HG03135 (cell line): ENCODE data around the gene DZIP1.

ENCODE experiments used
- ATAC-seq: cut with Tn5 transposase; IDR thresholded peaks from one replicate; pipeline ENCODE4 v1.9.1; 2021; ENCODE audit warnings: mild to moderate bottlenecking, moderate library complexity; ENCODE audit not compliant: unreplicated experiment

Gene DZIP1

DNA sequence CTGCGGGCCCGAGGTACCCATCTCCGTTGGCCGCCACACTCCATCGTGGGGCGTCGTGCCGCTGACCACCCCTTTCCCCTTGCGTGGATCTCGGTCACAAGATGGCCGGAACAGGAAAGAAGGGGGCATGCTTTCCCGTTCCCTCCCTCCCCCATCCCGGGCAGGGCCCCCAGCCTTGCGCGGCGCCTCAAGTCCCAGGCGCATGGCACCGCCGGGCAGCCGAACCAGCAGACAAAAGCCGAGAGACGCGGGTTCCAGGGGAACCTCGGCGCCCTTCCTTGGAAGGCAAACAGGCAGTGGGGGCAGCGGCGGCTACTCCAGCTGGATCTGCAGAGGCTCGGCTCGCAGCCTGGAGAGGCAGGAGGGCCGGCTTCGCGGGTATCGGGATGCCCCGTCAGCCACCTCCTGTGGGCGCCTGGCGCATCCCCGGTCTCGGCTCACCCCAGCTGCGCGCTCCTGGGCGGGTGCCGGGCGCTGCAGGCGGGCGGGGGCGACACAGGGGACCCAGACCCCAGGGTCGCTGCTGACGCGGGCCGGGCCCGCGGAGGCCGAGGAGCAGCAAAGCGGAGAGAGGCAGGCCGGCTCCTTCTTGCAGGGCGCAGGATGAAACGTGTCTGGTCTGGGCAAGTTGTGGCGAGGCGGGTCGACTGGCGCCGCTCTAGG, 439 bp downstream of the DZIP1 start:
- no peak for ATAC-seq

DNA sequence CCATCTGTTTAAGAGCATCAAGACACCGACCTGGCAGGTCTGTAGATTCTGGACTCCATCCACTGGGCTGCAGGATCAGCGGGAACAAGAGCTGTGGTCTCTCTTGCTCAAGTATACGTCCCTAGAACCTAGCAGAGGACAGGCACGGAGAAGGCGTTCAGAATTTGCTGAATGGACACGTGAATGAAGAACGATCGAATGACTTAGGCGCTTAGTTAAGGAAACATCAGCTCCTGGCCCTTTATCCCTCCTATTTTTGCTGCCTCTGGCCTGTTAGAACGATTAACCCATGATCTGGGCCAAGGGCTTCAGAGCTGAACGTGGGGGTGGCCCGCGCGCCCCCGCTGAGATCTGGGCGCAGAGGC, 953 bp downstream of the DZIP1 start:
- no peak for ATAC-seq

DNA sequence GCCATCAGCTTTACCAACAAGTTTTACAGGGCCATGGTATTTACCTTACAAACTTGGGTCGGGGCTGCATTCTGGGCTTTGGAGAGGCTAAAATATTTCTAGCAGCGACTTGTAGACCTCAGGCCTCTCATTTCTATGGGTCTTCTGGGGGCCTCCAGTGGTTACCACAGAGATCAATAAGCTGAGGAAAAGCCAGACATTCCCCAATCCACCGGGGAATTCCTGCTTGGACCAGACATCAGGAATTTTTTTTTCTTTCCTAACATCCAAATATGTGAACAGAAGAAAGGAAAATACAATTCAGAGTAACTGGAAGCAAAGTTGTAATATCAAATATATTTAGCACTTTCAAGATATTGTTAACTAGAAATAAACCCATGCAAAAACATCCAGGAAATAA, 1.5 kb downstream of the DZIP1 start:
- ATAC-seq: no peak

DNA sequence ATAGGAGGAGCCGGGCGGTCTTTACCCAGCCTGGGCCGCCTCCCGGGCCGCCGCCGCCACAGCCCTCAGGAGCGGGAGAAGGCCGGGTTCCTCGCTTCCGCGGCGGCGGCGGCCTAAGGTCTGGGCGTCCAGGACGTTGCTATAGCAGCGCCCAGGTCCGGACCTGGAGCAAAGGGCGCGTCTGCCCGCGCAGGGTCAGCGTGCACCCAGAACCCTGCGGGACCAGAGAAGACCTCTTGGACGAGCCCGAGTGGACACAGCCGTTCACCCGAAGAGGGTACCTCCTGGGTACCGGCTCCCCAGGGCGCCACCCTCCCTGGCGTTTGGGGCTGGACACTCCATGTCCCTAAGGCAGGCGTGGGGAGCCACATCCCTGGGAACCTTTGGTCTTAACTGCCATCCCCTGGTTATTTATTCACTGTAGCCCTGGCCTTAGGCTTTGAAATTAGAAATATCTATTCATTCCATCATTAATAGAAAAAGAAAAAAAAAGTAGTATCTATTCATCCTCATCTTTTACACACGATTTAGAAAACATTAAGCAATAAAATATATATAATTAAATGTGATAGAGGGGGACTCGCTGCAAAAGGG, 2.4 kb downstream of the DZIP1 start:
- ATAC-seq: no peak

DNA sequence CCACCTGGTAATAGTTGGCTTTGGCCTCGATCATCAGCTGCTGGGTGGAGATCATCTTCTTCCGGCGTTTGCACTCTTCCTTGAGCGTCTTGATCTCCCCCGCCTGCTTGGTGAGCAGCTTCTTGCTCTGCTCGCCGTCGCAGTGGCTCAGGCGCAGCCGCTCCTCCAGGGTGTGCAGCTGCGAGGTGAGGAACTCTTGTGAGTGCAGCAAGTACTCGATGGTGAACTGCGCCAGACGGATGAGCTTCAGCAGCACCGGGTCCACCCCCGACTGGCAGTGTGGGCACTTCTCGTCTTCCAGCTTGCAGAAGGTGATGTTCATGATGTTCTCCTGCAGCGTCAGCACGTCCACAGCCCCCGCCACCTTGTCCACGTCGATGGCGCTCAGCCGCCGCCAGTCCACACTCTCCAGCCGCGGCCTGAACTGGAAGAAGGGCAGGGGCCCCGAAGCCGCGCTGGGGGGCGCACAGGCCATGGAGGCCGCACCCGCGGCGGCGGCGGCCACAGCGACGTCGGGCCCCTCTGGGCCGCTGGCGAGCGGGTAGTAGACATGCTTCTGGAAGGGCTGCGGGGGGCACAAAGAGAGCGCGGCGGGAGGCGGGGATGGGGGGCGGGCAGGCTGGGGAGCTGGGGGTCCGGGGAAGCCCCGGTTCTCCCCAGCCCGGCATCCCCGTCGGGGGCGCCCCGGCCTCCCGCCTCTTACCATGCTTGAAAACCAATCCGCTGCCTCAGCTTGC, 3.0 kb downstream of the DZIP1 start:
- no peak for ATAC-seq

DNA sequence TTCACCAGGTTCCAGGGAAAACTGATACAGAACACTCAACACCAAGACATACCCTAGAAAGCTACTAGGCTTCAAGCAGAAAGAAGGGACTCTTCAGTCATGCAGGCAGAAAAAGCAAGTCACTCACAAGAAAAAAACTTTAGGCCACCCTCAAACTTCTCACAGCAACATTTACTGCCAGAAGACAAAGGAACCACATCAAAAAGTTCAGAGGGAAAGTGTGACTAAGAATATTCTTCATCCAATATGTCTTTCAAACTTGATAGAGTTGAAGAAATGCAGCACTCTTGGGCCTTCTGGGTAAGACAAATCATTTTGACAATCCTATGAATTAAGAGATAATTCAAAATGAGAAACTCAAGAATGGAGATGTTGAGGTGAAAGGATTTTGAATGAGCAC, 7.7 kb downstream of the DZIP1 start:
- ATAC-seq: no peak

DNA sequence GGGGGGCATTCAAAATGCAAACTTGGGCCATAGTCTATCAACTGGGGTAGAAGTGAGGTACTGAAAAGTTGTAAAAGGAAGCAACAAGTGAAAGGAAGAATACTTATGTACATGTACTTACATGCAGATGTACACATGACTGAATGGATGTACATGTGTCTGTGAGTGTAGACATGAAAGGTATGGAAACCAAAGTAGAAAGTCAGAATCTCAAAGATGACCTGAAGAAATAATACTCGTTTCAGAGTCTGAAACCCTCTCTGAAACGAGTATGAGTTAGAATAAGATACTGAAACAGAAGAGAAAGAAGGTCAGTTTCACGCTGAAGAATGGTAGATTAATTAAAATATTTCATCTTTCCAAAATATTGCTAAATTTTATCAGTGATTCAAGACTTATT, 13.9 kb downstream of the DZIP1 start:
- ATAC-seq: no peak

DNA sequence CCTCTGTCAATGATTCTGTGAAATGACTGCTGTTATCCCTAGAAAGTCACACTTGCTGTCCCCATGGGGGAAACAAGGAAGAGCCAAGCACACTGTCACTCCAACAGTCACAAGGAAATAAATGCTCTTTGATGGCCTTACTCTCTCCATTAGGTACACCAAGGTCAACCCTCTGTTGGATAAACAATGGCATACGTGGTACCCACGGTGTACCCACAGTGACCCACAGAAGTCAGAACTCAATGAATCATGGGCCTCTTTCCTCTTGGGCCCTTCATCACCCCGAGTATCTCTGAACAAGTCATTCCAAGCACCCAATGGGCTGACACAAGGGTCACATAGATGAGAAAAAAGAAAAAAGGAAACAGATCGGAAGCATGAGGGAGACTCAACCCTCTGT, 15.4 kb downstream of the DZIP1 start:
- ATAC-seq: no peak

DNA sequence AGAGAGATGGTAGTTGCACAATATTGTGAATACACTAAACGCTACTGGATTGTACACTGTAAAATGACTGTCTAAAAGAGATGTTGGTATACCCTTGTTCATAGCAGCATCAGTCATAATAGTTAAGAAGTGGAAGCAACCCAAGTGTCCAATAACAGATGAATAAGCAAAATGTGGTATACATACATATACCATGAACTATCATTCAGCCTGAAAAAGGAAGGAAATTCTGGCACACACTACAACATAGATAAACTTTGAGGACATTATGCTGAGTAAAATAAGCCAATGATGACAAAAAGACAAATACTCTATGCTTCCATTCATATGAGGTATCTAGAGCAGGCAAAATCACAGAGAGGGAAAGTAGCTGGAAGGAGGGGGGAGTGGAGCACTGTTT, 16.0 kb downstream of the DZIP1 start:
- ATAC-seq: no peak

DNA sequence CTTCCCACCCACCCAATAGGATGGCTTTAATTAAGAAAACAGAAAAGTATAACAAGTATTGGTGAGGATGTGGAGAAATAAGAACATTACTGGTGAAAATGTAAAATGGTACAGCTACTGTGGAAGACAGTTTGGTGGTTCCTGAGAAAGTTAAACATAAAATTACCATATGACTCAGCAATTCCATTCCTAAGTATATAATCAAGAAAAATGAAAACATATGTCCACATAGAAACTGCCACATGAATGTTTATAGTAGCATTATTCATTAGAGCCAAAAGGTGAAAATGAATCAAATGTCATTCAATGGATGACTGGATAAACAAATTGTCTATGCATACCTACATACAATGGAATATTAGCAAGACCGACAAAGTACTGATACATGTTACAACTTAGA, 16.9 kb downstream of the DZIP1 start:
- ATAC-seq: no peak

DNA sequence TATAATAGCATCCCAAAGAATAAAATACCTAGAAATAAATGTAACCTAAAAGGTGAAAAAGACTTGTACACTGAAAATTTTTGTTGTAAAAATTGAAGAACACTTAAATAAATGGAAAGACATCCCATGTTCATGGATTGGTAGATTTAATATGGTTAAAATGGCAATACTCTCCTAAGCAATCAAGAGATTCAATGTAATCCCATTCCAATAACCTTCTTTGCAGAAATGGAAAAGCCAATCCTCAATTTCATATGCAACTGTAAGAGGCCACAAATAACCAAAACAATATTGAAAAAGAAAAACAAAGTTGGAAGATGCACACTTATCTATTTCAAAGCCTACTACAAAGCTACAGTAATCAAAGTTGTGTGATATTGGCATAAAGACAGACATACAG, 17.7 kb downstream of the DZIP1 start:
- ATAC-seq: no peak

DNA sequence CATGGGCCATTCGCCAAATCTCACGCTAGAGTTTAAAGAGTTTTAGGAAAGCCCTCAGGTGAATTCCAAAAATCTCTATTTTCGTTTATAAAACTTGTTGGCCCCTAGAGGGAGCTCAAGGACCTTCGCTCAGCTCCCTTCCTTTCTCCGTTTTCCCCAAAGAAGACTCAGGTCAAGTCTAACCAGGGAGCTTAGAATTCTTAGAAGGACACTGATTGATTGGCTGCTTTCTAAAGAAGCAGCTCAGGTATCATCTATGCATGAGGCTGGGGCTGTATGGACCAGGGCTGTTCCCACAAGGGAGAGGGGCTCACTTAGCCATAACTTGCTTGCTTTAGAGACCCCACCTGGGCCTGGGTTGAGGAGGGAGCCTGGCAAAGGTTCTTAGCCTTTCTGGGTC, 20.5 kb downstream of the DZIP1 start:
- no peak for ATAC-seq

DNA sequence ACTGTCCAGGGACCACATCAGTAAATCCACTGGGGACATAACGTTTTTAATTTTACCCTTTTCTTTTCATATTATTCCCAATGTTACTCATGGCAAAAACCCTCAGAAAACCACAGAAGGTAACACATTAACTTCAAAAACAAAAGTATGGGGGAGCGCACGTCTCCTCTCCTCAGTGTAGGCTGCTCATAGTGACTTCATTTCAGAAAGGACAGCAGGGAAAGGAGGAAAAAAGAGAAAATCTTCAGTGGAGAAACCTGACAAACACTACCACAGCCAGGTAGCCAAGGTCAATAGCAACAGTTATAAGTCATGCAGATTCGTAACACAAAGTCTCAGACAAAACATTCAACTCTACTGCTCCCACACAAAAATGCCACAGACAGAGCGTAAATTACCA, 21.4 kb downstream of the DZIP1 start:
- ATAC-seq: no peak

DNA sequence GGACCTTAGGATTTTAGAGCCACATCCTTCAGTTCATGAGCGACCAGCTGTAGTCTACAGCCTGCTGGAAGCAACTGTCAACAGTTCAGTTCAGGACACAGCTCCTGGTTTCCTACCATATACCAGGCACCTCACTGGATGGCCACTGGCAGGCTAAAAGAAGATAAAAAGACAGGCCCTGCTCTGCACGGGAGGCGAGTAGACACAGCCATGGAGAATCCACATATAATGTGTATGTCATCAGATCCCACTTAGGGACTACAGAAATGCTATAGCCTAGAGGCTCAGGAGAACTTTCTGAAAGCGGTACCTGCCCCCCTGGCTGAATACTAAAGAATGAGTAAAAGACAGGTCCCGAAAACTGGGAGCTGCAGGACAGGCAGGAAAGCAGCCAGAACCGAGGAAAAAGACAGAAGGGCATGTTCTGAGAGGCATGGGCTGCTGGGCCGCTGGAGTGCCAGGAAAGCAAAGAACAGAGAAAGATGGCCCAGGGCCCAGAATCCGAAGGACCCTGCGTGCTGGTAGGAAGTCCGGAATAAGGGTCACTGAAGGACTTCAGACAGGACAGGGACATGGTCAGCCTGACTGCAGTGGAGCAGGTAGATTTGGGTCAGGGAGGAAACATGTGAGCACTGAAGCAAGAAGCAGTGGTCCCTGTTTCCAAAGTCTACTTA, 23.5 kb downstream of the DZIP1 start:
- ATAC-seq: no peak

DNA sequence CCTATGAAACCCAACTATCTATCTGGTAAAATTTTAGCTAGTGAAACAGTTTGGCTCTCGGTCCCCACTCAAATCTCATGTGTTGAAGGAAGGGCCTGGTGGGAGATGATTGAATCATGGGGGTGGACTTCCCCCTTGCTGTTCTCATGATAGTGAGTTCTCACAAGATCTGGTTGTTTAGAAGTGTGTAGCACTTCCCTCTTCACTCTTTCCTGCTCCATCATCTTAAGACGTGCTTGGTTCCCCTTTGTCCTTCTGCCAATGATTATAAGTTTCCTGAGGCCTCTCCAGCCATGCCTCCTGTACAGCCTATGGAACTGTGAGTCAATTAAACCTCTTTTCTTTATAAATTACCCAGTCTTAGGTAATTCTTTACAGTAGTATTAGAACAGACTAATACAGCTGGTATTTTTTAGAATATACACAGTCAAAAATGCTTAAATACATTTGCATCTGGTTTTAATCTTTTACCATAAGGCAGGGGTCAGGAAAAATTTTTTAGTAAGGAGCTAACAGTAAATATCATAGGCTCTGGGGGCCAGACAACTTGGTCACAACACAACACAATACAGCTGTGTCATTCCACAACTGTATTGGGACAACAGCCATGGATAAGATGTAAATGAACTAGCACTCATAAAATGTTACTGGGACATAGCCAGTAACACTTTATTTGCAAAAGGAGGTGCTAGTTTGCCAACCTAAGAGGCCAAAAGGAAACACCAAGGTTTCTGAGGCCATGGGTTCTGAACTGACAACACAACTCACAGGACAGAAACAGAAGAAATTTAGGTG, 24.3 kb downstream of the DZIP1 start:
- no peak for ATAC-seq

DNA sequence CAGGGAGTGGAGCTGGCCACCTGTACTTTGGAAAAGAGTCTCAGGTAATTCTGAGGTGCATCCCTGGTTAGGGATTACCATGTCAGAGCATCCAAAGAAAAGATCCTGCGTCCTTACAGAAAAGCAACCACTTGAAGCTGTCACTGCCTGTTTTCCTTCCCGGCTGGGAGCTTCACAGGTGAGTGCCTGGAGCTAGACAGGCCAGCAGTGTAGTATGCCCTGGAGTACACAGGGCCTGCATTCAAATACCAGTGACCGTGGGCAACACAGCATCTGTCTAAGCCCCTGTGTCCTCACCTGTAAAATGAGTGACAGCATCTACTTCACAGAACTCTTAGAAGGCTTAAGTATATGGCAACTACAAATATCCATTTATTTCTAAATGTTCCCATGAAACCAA, 29.0 kb downstream of the DZIP1 start:
- no peak for ATAC-seq

DNA sequence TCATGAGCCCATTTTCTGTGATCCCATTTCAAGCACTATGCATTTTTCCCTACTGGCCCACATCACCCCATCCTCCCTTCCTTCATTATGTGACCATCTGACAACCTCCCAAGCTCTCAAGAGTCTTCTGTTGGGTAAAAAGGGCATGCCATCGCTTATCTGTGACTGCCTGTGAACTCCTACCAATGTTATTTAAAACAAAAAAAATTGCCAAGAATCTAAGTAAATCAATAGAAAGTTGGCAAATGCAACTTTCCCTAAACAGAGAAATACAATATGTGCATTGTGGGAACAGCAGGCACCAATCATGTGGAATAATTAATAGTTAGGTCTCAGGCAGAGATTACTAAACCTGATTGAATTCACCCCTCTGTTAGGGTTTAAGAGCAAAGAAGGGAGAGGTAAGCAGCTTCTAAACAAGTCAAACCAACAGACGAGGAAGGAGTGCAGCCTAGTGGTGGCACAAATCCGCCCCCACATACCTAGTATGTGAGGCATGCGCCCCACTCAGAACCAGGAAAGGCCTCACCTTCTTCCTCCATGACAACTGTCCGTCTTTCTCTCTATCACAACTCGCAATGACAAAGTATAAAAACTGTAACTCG, 29.8 kb downstream of the DZIP1 start:
- ATAC-seq: no peak

DNA sequence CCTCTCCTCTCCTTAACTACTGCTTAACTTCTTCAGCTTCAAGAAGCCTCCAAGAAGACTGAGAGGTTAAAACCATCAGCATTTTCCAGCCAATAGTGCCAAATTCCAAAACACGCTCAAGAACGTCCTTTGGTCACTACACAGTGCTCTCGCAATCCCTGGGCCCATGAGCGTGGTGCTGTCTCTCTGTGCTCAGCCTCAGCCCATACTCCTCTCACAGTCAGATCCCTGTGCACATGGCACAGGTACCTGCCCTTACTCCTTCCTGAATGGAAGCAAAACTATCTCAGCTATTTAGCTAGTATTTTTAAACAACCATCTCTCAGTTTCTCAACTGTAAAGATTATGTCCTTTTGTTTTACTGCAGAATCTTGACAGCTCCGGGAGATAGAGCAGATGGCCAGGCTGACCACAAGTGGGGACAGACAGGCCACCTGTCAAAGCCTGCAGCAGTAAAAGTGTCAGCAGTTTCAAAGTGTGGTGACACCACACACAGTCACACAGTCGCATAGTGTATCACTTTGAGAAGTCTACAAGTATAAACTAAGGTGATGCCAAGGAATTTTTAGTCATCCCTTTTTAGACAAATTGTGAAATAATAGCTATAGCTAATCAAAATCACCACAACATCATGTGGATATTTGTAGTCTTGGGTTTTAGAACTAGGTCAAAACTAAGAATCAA, 35.7 kb downstream of the DZIP1 start:
- ATAC-seq: no peak

DNA sequence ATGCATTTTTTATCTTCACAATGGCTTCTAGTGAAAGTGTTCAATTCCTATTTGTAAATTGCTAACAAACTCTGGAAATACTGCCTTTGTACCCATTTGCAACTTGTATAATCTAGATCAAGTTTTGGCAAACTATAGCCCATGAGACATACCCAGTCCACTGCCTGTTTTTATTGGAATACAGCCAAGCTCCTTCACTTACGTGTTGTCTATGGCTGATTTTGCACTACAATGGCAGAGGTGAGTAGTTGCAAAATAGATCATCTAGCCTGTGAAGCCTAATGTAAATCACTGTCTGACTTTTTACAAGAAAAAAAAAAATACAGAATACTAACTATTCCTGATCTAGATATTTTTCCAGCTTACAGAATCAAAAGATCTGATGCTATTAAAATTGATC, 37.1 kb downstream of the DZIP1 start:
- no peak for ATAC-seq

DNA sequence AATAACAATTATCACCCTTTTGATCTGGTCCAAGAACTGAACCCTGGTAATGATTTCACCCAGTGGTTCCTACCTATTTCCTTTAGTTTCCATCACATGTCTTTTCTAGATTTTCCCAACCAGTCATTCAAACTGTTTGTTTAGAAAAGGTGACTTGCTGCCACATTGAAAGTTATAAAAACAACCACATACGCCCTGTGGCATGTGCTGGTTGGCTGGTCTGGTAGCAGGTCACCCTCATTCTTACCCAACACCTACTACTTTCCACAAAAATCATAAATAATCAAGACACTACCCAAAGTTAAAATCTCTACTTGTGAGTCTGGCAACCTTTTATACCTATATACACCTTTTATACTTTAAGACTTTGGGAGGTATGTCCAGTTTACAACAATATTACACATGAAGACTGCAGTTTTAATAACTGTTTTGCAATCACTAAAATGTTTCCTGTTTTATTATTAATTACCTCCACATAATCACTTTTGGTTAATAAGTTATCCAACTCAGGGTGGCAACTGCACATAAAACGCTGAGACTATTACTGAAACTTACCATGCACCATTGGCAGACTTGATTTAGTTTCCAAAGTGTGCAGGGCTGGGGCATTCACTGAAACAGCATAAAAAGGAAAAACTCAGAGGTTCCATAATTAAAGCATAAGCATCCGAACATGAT, 38.9 kb downstream of the DZIP1 start:
- ATAC-seq: no peak
